Kidney capillary endothelial cell (primary cell): ENCODE measurements around the gene INTS14.
A peak's percentile ranks its signal among the peaks of the same experiment; 100 is the strongest.
"Not testable (repeated sequence)": the region's sequence is repeated elsewhere in the genome, so short reads cannot be mapped to it uniquely, and the experiment has no call there.

Experiments
- DNase-seq: peaks from one replicate; pipeline ENCODE4 v3.0.0-alpha.2; 2018; ENCODE audit warnings: low spot score

Gene INTS14

DNA sequence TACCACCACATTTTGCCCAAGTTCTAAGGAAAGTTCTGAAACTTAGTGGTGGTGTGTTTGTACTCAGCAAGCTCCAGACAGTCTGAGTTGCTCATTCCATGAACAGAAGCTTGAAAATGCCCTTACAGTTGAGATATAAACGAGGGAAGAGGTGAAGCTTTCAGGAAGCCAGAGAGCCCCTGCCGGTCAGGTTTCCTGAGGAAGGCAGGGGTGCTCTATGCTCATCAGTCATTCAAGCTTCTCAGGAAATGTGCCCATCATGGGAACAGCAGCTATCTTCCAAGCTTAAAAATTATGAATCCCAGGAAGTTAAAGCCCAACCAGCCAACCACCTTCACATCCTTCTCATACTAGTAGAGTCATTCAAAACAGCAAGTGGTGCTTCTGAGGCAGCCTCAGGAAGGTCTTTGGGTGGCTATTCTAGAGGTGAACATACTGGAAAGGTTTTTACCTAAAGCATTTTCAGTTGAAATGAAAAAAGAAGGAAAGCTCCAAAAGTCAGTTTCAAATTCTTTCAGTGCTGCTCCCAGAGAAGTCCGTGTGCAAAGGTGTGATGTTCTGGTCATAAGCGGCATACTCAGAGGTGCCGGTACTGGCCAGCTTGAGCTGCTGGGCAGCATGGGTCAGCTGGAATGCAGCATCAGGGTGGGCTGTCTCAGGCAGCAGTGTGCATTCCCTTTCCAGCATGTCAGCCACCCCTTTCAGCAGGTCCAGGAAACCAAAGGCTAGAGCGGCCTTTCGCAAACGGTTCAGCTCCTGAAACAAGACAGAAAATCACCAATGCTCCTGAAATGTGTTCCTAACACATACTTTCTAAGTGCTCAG lies 31.8 kb downstream of the INTS14 start:
- DNase-seq = no peak

DNA sequence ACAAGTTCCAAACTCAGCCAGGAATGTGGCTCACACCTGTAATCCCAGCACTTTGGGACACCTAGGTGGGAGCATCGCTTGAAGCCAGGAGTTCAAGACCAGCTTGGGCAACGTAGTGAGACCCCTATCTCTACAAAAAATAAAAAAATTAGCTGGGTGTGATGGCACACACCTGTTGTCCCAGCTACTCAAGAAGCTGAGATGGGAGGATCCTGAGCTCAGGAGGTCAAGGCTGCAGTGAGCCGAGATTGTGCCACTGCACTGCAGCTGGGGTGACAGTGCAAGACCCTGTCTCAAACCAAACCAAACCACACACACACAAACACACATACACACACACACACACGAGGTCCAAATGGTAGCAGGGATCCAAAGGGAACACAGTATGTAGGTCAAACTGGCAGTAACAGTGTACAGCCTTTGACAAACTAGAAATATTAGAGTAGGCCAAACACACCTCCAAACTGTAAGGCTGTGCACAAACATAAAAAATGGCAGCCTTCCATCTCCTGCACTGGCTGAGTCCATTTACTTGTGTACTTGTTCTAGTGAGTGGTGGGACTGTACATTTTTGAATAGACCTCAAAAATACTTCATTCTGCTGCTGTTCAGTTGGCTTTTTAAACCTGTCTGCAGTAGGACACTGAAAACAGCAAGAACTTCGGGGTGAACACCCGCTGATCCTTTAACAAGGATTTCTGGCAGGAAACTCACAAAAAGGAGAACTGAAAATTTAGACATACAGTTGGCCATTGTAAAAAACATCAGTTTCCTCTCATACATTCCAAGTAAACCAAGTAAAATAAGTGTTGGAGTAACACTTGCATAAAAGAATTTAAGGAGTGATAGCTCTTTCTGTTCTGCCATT lies 33.6 kb downstream of the INTS14 start:
- no peak for DNase-seq

DNA sequence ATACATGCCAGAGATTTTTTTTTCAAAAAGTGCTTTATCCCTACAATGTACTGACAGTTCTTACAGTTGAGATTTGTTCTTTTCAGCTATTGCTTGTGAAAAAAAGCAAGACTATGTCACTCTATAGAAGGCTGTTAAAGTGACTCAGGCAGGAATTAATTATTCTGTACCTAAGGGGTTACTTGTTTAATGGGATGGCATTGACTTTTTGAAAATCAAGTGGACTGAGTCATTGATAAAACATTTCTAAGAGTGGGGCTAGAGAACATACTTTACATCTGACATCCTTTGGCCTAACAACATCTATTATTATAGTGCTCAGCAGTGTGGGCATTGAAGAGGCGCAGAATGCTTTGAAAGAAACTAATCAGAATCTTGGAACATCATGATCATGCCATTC lies 34.3 kb downstream of the INTS14 start:
- no peak for DNase-seq

DNA sequence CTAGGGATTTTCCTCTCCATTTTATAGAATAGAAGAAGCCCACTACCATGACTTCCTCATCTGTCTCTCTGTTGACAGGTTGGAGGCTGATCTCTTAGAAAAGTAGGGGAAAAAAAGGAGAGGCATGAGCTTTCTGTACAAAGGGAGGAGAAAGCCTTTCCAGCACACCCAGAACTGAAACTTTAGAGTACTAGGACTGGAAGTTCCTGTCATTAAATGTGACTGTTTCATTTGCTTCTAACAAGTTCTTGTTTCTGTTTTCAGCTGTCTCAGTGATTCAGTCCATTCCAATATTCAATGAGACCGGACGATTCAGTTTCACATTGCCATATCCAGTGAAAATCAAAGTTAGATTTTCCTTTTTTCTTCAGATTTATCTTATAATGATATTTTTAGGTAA lies 39.0 kb downstream of the INTS14 start:
- no peak for DNase-seq

DNA sequence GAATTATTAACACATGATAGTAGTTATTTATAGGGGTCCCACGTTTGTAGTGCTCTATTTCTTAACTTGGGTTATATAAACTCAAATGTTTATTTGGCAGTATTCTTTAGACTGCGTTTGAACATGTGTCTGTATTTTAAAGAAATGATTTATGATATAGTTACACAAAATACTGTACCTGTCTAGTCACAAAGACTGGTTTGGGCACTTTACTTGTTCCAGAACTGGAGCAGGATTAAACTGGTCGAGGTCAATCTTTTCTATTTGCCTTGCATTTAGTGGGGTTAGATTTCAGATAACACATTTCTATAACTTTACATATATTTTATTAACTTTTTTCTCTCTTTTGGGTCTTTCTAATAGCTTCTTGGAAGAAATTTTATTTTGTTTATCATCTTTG lies 41.2 kb downstream of the INTS14 start:
- DNase-seq = no peak

DNA sequence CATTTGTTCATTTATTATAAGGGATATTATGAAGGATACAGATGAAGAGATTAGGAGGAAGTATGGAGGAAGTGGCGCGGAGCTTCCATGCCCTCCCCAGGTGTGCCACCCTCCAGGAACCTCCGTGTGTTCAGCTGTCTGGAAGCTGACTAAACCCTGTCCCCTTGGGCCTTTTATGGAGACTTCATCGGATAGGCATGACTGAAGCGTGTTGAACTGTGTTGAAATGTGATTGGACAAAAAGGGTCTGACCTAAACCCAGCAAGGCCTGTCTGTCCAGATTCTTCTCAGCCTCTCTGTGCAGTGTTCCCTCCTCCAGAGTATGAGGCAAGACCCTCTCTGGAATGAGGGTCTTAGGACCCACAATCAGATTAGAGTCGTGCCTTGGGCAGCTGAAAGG lies 49.0 kb downstream of the INTS14 start:
- no peak for DNase-seq

DNA sequence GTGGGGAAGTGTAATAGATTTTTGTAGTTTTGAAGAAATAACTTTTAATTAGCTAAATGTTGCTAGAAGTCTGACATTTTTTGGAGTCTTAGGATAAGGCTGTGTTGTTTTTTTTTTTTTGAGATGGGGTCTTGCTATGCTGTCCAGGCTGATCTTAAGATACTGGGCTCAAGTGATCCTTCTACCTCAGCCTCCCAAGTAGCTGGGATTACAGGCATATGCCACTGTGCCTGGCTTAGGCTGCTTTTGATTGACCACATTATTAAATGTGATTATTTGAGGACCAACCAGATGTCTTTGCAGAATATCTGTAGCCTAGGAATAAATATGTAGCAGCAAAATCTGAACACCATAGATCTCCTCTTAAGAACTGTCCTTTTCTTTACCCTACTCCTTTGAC lies 51.0 kb downstream of the INTS14 start:
- DNase-seq = no peak

DNA sequence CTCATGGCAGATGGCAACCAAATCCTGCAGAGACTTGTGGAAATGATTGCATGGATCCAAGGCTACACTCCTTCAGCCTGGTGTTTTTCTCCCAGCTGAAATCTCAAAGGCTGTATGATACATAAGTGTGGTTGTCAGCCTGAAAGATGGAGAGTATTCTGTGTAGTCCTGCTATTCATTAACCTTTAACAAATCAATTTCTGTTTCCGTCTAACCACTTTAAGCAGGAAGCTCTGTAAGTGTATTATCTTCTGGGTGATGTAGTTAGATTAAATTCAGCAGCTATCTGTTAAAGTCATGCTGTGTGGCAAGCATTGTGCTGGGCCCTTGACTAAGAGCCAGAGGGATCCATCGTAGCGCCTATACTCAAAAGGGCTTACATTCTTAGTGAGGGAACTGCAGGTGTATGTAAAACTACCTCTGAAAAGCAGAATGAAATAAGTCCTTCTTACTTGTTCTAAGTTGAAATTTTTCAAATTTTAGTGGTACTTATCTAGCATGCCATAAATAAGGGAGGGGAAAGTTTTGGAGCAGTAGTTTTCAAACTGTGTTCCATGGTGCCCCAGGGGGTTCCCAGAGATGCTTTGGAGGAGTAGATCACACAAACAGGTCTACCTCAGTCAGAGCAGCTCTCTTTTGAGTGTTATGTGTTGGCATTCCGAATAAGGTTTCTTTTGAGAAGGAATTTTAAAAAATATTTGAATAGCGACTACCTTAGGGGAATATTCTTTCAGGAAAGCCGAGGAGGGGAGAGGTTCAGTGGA lies 51.8 kb downstream of the INTS14 start:
- no peak for DNase-seq

DNA sequence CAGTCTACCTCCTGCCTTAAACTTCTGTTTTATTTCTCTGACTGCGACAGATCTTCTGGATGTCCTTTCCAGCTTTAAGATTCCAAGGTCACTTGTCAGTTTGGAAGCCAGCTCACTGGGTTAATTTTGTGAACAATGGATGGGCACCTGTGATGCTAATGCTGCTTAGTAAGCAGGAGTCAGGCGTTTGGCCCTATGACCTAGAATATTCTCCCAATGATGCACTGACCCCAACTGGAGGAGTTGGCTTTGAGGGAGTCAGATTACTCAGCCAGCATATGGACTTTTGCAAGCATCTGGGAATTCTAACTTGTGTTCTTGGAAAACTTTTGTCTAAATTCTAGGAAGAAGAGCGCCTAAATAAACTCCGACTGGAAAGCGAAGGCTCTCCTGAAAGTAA lies 52.6 kb downstream of the INTS14 start:
- DNase-seq = no peak

DNA sequence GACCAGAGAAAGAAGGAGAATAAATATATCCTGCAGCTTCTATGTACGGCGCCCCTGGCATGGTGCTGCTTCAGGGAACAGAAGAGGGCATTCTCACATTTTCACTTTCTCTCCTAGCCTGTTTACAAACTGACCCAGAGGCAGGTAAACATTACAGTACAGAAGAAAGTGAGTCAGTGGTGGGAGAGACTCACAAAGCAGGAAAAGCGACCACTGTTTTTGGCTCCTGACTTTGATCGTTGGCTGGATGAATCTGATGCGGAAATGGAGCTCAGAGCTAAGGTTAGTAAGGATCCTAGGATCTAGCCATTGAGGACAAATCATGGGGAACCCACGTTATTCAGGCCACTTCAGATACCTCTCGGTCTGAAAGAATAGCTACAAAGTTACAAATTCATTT lies 54.3 kb downstream of the INTS14 start:
- DNase-seq = no peak

DNA sequence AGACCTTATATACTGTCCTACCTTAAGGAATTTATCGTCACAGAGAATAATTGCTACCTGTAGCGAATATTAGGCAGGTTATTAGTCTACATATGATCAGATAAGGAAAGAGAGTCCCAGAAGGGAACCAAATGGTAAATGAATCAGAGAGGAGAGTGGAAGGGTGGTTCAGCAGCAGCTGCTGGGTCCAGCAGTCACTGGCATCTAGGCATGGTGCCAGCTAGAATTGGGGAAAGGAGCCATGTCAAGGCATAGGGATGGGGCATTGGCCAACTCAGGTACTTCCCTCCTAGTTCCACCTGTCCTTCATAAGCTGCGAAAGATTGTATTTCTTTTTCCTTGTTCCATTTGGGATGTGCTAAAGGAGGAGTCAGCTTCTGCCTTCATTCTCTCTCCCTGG lies 57.2 kb downstream of the INTS14 start:
- no peak for DNase-seq

DNA sequence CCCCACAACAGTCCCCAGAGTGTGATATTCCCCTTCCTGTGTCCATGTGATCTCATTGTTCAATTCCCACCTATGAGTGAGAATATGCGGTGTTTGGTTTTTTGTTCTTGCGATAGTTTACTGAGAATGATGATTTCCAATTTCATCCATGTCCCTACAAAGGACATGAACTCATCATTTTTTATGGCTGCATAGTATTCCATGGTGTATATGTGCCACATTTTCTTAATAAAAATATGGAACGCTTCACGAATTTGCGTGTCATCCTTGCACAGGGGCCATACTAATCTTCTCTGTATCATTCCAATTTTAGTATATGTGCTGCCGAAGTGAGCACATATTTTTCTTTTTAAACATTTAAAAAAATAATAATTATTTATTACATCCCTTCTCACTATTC lies 58.1 kb downstream of the INTS14 start:
- not testable (repeated sequence) for DNase-seq

DNA sequence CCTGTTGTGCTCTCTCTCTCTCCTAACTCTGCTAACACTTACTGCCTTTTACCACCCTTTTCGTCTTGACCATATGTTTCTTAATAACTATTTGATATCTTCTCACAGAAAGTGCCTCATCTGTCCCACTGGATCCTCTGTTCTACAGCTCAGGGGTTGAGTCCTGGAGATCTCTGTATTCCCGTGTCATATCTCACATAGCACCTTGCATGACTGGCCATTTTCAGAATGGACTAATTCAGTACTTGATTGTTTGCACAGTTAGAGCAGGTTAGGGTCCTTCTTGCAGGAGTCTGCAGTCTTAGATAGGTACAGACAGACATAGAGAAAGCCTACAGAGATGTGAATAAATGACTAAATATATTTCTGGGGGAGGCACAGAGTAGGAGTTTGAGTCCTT lies 59.7 kb downstream of the INTS14 start:
- no peak for DNase-seq

DNA sequence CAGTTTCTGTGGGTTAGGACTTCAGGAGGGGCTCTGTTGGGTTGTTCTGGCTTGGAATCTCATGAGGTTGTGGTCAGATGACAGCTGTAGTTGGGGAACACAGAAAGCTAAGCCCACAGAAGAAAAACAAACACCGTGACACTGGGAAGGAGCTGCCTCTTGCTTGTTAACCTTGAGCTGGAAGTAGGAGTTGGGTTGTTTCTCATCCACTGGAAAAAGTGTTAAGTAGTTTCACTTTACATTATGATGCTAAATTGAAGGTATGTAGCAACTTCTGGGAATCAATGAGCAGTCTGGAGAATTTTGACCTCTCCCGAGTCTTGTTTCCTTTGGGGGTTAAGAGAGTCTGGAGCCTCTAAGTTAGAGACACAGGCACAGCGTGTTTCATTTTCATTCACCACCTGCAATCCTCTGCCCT lies 60.2 kb downstream of the INTS14 start:
- no peak for DNase-seq

DNA sequence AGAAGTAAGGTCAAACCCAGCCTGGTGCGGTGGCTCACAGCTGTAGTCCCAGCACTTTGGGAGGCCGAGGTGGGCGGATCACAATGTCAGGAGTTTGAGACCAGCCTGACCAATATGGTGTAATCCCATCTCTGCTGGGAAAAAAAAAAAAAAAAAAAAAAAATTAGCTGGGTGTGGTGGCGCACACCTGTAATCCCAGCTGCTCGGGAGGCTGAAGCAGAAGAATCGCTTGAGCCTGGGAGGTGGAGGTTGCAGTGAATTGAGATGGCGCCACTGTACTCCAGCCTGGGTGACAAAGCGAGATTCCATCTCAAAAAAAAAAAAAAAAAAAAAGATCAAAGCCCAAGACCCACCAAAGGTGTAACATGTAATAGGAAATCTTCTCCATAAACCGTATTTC lies 61.6 kb downstream of the INTS14 start:
- DNase-seq = not testable (repeated sequence)

DNA sequence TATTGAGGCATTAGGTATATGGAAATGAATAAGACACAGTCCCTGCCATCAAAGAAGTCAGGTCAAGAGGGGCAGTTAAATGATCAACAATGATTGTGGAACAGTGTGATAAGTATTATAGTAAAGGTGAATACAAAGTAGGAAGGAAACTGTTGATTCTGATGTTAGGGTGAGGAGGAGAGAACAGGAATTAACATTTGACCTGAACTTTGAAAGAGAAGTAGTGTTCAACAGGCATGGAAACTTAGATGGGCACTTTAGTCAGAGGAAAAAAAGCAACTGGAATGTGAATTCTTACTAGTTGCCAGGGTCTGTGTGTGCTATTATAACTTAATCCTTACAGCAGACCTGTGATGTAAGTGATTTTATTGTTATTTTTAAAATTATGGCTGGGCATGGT lies 63.1 kb downstream of the INTS14 start:
- no peak for DNase-seq

DNA sequence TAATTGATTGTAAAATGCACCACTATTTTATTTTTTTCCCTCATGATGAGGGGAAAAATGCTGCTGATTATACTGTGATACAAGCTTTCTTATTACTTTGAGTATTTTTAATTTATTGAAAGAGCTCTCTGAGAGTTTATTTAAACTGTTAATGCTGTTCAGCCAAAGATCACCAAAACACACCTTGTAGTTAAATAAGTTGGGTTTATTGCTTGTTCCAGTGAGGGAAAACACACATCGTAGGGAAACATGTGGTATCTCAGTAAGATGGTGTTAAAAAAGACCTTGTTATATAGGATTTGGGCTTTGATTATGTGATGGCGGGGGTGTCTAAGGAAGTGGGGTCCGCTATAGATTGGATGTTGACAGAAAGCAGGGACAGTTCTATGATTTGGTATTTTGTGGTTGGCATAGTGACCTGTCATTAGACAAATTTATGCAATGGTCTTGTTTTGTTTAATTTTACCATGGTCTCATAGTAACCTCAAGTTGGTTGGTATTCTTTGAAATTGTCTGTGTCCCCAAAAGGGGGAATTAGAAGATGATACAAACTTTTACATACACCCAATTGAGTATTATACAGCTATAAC lies 69.6 kb downstream of the INTS14 start:
- DNase-seq = no peak

DNA sequence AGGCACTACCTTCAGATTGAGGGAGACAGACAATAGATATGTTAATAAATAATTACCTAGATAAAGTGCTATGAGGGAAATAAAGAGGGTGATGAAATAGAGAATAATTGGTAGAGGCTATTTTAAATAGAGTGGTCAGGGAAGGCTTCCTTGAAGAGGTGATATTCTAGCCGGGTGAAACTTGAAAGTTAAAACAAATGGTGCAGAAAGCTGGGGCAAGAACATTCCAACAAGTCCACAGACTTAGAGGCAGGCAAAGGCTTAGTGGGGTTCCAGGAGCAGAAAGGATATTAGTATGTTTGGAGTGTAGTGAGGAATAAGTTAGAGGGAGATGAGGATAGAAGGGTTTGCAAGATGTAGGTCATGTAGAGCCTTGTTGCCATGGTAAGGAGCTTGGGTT lies 70.6 kb downstream of the INTS14 start:
- no peak for DNase-seq

DNA sequence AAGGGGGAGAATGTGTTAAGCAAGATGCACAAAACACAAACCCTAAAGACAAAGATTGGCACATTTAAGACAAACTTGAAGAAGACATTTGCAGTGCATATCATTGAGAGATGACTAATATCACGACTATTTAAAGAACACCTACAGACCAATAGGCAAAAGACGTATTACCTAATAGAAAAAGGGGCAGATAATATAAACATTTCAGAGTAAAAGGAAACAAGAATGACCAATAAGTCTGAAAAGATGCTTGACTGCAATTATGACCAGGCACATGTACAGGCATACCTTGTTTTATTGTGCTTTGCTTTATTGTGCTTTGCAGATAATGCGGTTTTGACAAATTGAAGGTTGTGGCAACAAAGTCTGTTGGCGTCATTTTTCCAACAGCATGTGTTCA lies 75.7 kb downstream of the INTS14 start:
- no peak for DNase-seq

DNA sequence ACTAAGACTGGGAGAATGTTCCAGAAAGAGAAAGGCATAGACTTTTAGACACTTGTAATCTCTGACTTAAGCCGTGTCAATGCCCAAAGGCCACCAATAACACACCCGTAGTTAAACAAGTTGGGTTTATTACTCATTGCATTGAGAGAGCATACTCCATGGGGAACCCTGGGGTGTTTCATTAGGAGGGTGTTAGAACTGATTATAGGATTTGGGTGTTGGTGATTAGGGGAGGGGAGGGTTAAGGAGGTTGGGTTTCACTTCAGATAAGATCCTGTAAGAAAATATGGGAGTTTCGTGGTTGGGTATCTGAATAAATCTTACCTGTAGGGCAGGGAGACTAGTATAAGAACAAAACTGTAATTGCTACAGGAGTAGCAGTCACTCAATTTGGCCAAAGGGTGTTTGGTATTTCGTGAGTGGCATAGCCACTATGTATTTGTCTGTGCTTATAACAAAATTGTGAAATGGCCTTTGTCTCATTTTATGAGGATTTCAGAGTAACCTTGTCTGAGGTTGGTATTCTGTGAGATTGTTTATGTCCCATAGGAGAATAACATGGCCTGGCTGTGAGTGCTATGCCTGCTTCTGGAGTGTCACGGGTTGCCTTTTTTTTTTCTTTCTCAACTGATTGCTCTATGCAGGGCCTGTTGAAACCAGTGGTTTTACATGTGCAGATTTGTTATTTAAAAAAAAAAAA lies 77.7 kb downstream of the INTS14 start:
- DNase-seq = no peak

DNA sequence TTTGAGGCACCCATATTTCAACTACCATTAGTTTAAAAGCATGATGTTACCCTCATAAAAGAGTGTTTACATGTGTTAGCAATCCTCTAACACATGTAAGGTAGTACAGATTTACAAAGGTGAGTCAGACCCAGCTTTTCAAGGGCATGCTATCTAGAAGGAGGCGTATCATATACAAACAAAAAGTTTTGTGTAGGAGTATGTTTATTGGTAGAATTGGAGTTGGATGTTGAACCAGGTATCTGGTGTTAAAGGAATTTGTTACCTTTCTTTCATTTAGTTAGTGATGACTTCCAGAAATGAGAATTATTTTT lies 78.2 kb downstream of the INTS14 start:
- DNase-seq = peak; percentile 10
